Upper lobe of left lung (tissue), 6 donors: Measurements from ENCODE around the gene CAMK2N2. TPM values are rescaled to one million over a fixed set of nuclear protein-coding genes. Genes with fewer than 3 reads are reported as not detected.
A peak's percentile ranks its signal among the peaks of the same experiment; 100 is the strongest.

ENCODE experiments used
- ATAC-seq, 2 donors: fragments of 200-7000 bp; cut with Tn5 transposase; one replicate each; pipeline ENCODE4 v1.9.1; 2022; ENCODE audit warnings: mild to moderate bottlenecking in 2 of 2, moderate library complexity in 2 of 2; ENCODE audit not compliant: low FRiP score in 2 of 2
- DNase-seq, 2 donors: peaks; one replicate each; pipeline ENCODE4 v3.0.0-alpha.2; 2019 to 2020
- H3K27ac ChIP-seq, 4 donors: fragments of 200-600 bp; sonication (generic); one replicate each; pipeline ENCODE4 v1.5.1; 2016 to 2019
- H3K27me3 ChIP-seq, 4 donors: fragments of 200-600 bp; sonication (generic); one replicate each; pipeline ENCODE4 v1.5.1; 2017 to 2019
- H3K36me3 ChIP-seq, 4 donors: fragments of 200-600 bp; sonication (generic); one replicate each; pipeline ENCODE4 v1.5.1; 2016 to 2019
- H3K4me1 ChIP-seq, 4 donors: fragments of 200-600 bp; sonication (generic); one replicate each; pipeline ENCODE4 v1.5.1; 2018 to 2019
- H3K4me3 ChIP-seq, 4 donors: fragments of 200-600 bp; sonication (generic); one replicate each; pipeline ENCODE4 v1.5.1; 2017 to 2019; ENCODE audit warnings: mild to moderate bottlenecking in 2 of 4, moderate library complexity in 1 of 4
- H3K9me3 ChIP-seq, 4 donors: fragments of 200-600 bp; sonication (generic); one replicate each; pipeline ENCODE4 v1.5.1; 2018 to 2019
- CTCF ChIP-seq, 6 experiments: fragments of 450-650 bp in 4 of 6; fragments of 200-600 bp in 2 of 6; sonication (generic) in 2 of 6; IDR thresholded peaks; one replicate each; pipeline ENCODE4 v1.5.1; 2016 to 2019; ENCODE audit warnings: antibody characterized with exemption in 6 of 6
- EP300 ChIP-seq, 4 donors: sonication (generic); formaldehyde crosslinking; IDR thresholded peaks; one replicate each; pipeline ENCODE4 v1.5.1; 2017; ENCODE audit warnings: antibody characterized with exemption in 4 of 4, control low read depth in 2 of 4
- POLR2A ChIP-seq, 4 donors: fragments of 450-650 bp; IDR thresholded peaks; one replicate each; pipeline ENCODE4 v1.5.1; 2016 to 2017; ENCODE audit warnings: antibody characterized with exemption in 4 of 4, mild to moderate bottlenecking in 2 of 4
- POLR2AphosphoS5 ChIP-seq, 2 donors: sonication (generic); formaldehyde crosslinking; IDR thresholded peaks; one replicate each; pipeline ENCODE4 v1.5.1; 2017; ENCODE audit warnings: antibody characterized with exemption in 2 of 2
- WGBS, 2 donors: methylation state at CpG; one replicate each; pipeline ENCODE4 v1.1.5; 2017 to 2018; 5-methylcytosine and 5-hydroxymethylcytosine counted together
- total RNA-seq, 6 donors: library from RNA; depleted of rRNA in 4 of 6; stranded (reverse); fragments of >200 nt in 4 of 6; gene quantifications; one replicate each; pipeline versions ENCODE4 v1.1.0 to v1.2.1, GENCODE V29; 2016 to 2021
- donor health status: DM: no; HTN: no; CAD: no; lungs with moderate emphysema.
- donor health status: DM: no; HTN: yes; CAD: no; lungs with severe emphysema.

CAMK2N2 gene
- total RNA-seq, 6 donors from 2014 or later: 0.26 to 0.44 TPM; not detected in 4

- Histone ChIP-seq H3K36me3 (peaks cover 0 to 3% (median 0%) of the 10 kb centered on the region in 4 donors), H3K27me3 (peaks cover 0 to 32% (median 16%) of the 10 kb centered on the region in 4 donors), H3K9me3 (no peaks in the 10 kb centered on the region), H3K4me3 (peak overlapping the region; percentile 5 to 62 (median 52)), H3K4me1 (peaks cover 30 to 35% (median 32%) of the 10 kb centered on the region in 4 donors), H3K27ac (no peak overlapping the region)
- WGBS, 2 donors: 4 to 6% methylated on average over 36 to 56 of the region's 66 CpGs
- DNase-seq (peak in 1 of 2 donors; percentile 84), ATAC-seq (peak; percentile 2 to 12)
- TF ChIP-seq CTCF (IDR thresholded peaks at IDR 0.05): no peak
Measured at GRCh38 chr3:184261854-184262763, 756 bp upstream of the CAMK2N2 start.

GRCh38 chr3:184260724-184261269 lies 556 bp downstream of the CAMK2N2 start:
- Histone ChIP-seq H3K27me3 (peaks cover 0 to 32% (median 16%) of the 10 kb centered on the region in 4 donors), H3K4me3 (peak overlapping the region in 3 of 4 donors; percentile 49 to 62 (median 55))
- no peak for ATAC-seq

GRCh38 chr3:184259878-184260723 lies 1.3 kb downstream of the CAMK2N2 start:
- H3K9me3 ChIP-seq: no peaks in the 10 kb centered on the region
- peak in 1 of 2 donors; percentile 76 for ATAC-seq
- H3K4me1 ChIP-seq: peaks cover 30 to 35% (median 32%) of the 10 kb centered on the region in 4 donors
- no peak for TF ChIP-seq POLR2A (IDR thresholded peaks at IDR 0.05)
- no peak for TF ChIP-seq CTCF (IDR thresholded peaks at IDR 0.05)
- no peak for TF ChIP-seq EP300 (IDR thresholded peaks at IDR 0.05)
- no peak for TF ChIP-seq POLR2AphosphoS5 (IDR thresholded peaks at IDR 0.05)
- H3K27ac ChIP-seq: no peak overlapping the region
- H3K4me3 ChIP-seq: peak overlapping the region in 3 of 4 donors; percentile 49 to 62 (median 55)
- peak in 1 of 2 donors; percentile 91 for DNase-seq
- peaks cover 0 to 3% (median 0%) of the 10 kb centered on the region in 4 donors for H3K36me3 ChIP-seq
- 3 to 4% methylated on average over 13 to 35 of the region's 91 CpGs for WGBS, 2 donors
- peaks cover 0 to 32% (median 16%) of the 10 kb centered on the region in 4 donors for H3K27me3 ChIP-seq

More at GRCh38 chr3:184260724-184261269, 556 bp downstream of the CAMK2N2 start:
- H3K36me3 ChIP-seq: peaks cover 0 to 3% (median 0%) of the 10 kb centered on the region in 4 donors
- DNase-seq: peak in 1 of 2 donors; percentile 88
- TF ChIP-seq POLR2A (IDR thresholded peaks at IDR 0.05) (no peak), EP300 (IDR thresholded peaks at IDR 0.05) (no peak), CTCF (IDR thresholded peaks at IDR 0.05) (no peak), POLR2AphosphoS5 (IDR thresholded peaks at IDR 0.05) (no peak)
- H3K27ac ChIP-seq: no peak overlapping the region
- WGBS, 2 donors: 2% methylated on average over 12 to 14 of the region's 49 CpGs
- peaks cover 30 to 35% (median 32%) of the 10 kb centered on the region in 4 donors for H3K4me1 ChIP-seq
- no peaks in the 10 kb centered on the region for H3K9me3 ChIP-seq

GRCh38 chr3:184259396-184259877 lies 1.9 kb downstream of the CAMK2N2 start:
- H3K4me1 ChIP-seq: peaks cover 30 to 35% (median 32%) of the 10 kb centered on the region in 4 donors
- WGBS, 2 donors: 27 to 40% methylated on average over 9 to 16 of the region's 28 CpGs
- TF ChIP-seq CTCF (IDR thresholded peaks at IDR 0.05): no peak
- no peak for TF ChIP-seq POLR2AphosphoS5 (IDR thresholded peaks at IDR 0.05)
- TF ChIP-seq EP300 (IDR thresholded peaks at IDR 0.05): no peak
- H3K4me3 ChIP-seq: peak overlapping the region in 1 of 4 donors; percentile 23
- no peak for DNase-seq
- peaks cover 0 to 3% (median 0%) of the 10 kb centered on the region in 4 donors for H3K36me3 ChIP-seq
- no peak overlapping the region for H3K27ac ChIP-seq
- peak in 1 of 2 donors; percentile 2 for ATAC-seq
- H3K27me3 ChIP-seq: peaks cover 0 to 32% (median 16%) of the 10 kb centered on the region in 4 donors
- no peaks in the 10 kb centered on the region for H3K9me3 ChIP-seq
